Activated CD8-positive, alpha-beta T cell treated with anti-CD3 and anti-CD28 coated beads, Interleukin-2, amount 10 ng/mL, durations not matched to agents 7 days and 5 days (primary cell): Measurements from ENCODE around the gene SYT12. TPM values are rescaled to one million over a fixed set of nuclear protein-coding genes. Genes with fewer than 3 reads are reported as not detected.

Experiments
- ATAC-seq: fragments of 150-1000 bp; cut with Tn5 transposase; one replicate; pipeline ENCODE4 v1.10.0; 2021; ENCODE audit warnings: moderate library complexity
- CTCF ChIA-PET: fragments of 350-600 bp; sonication (Branson Sonifier 250); formaldehyde crosslinking; loops from one replicate; lab custom pipeline; 2021; ENCODE audit warnings: antibody characterized with exemption; lab: Charles Lee
- POLR2A ChIA-PET: fragments of 350-600 bp; sonication (Branson Sonifier 250); formaldehyde crosslinking; loops from one replicate; lab custom pipeline; 2021; ENCODE audit warnings: antibody characterized with exemption; lab: Charles Lee
- DNase-seq: peaks from one replicate; pipeline ENCODE4 v3.0.0-alpha.2; 2020
- H3K27ac Mint-ChIP-seq: one replicate; pipeline ENCODE4 v1.8.0; 2021; ENCODE audit warnings: mild to moderate bottlenecking, mixed read lengths
- H3K27me3 Mint-ChIP-seq: one replicate; pipeline ENCODE4 v1.8.0; 2021; ENCODE audit warnings: low read depth, mixed read lengths
- H3K36me3 Mint-ChIP-seq: one replicate; pipeline ENCODE4 v1.8.0; 2021; ENCODE audit warnings: low read depth, mixed read lengths
- H3K4me1 Mint-ChIP-seq: one replicate; pipeline ENCODE4 v1.8.0; 2021; ENCODE audit warnings: low read depth, mixed read lengths
- H3K4me3 Mint-ChIP-seq: one replicate; pipeline ENCODE4 v1.8.0; 2021; ENCODE audit warnings: mild to moderate bottlenecking, mixed read lengths
- H3K9me3 Mint-ChIP-seq: one replicate; pipeline ENCODE4 v1.8.0; 2022; ENCODE audit warnings: mixed read lengths; ENCODE audit not compliant: insufficient read depth
- total RNA-seq, 2 experiments: library from RNA; stranded (reverse); gene quantifications; one replicate each; pipeline ENCODE4 v1.2.3, GENCODE V29; 2021

The SYT12 gene
- total RNA-seq, 2 experiments from 2014 or later = not detected

DNA sequence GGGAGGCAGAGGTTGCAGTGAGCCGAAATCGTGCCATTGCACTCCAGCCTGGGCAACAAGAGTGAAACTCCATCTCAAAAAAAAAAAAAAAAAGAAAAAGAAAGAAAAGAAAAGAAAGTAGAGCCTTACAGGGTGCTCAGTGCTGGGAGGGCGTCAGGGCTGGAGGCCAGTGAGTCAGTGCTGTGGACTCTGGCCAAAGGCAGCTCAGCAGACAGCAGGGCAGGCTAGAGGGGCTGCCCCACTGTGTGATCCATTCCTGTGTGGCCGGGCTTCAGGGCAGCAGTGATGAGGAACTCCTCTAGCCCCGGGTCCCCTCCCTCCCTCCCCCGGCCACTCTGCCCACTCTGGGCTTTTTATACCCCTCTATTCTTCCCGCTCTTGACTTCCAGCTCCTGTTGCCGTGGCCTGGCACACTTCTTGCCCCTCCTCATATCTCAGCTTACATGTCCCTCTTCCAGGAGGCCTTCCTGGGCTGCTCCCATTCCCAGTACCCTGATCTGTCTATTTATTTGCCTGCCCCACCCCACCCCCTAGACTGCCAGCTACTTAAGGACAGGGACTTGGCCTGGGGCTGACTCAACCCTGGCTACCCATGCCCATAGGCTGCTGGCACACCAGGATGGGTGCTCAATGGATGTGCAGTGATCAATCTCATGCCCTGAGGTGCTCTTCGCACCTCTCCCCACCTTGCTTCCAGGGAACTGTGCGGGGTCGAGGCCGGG lies 10.1 kb downstream of the SYT12 start:
- POLR2A ChIA-PET = no interaction called here
- no peaks in the 10 kb centered on the region for H3K36me3 Mint-ChIP-seq
- DNase-seq (no peak), ATAC-seq (no peak)
- no peaks in the 10 kb centered on the region for H3K4me1 Mint-ChIP-seq
- no peaks in the 10 kb centered on the region for H3K9me3 Mint-ChIP-seq
- no peak overlapping the region for H3K27ac Mint-ChIP-seq
- H3K4me3 Mint-ChIP-seq = no peak overlapping the region
- CTCF ChIA-PET = no interaction called here
- H3K27me3 Mint-ChIP-seq = peaks cover 20% of the 10 kb centered on the region

DNA sequence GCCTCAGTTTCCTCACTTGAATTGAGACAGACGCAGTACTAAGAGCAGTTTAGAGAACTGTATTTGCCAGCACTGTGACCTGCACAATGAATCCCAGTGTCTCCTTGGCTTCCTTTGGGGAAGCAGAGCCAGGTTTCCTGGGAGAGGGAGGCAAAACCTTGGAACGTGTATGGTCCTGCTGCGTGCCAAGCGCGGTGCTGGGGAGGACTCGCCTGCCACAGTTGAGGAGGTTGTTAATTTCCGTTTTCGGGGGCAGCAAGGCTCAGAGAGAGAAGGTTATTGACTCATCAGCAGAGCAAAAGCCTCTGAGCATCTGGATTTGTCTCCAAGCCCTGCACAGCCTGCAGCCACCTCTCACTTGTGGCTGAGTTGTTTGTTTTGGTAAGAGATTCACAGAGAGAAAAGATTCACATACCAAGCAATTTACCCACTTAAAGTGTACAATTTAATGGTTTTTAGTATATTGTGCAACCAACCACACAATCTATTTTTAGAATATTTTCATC lies 10.8 kb downstream of the SYT12 start:
- ChIA-PET POLR2A (no interaction called here), CTCF (no interaction called here)
- Mint-ChIP-seq H3K36me3 (no peaks in the 10 kb centered on the region), H3K27ac (no peak overlapping the region), H3K4me3 (no peak overlapping the region), H3K4me1 (no peaks in the 10 kb centered on the region), H3K27me3 (peaks cover 17% of the 10 kb centered on the region), H3K9me3 (no peaks in the 10 kb centered on the region)
- ATAC-seq (no peak), DNase-seq (no peak)

DNA sequence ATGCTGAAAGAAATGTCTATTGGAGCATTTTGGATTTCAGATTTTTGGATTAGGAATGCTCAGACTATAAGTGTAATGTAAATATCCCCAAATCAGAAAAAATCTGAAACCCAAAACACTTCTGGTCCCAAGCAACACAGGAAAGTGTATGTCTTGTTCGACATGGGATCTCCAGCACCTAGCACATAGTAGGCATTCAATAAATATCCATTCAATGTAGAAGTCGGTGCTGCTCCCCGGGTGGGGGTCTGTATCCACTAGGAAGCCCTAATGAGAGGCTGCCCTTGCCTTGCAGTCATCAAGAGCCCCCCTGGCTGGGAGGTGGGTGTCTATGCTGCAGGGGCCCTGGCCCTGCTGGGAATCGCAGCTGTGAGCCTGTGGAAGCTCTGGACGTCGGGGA lies 11.4 kb downstream of the SYT12 start:
- H3K36me3 Mint-ChIP-seq = no peaks in the 10 kb centered on the region
- DNase-seq = no peak
- no peak overlapping the region for H3K27ac Mint-ChIP-seq
- H3K4me3 Mint-ChIP-seq = no peak overlapping the region
- ATAC-seq = no peak
- POLR2A ChIA-PET = no interaction called here
- no peaks in the 10 kb centered on the region for H3K9me3 Mint-ChIP-seq
- peaks cover 13% of the 10 kb centered on the region for H3K27me3 Mint-ChIP-seq
- CTCF ChIA-PET = no interaction called here
- no peaks in the 10 kb centered on the region for H3K4me1 Mint-ChIP-seq

DNA sequence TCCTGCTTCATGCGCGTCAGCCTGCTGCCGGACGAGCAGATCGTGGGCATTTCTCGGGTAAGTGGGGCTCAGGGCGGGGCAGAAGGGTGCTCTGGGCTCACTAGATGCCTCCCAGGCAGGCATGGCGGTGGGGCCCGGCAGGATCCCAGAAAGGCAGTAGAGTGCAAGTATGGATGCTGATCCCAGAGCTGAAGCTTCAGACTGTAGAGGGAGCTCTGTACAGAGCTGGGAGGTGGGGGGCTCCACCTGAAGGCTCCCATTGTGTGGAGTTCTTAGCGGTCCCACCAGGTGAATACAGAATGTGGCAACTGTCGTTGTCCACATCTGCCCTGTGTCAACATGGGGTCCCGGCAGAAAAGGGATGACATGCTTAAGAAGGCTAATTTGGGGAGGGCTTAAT lies 17.2 kb downstream of the SYT12 start:
- POLR2A ChIA-PET = no interaction called here
- CTCF ChIA-PET = no interaction called here
- no peak overlapping the region for H3K27ac Mint-ChIP-seq
- H3K36me3 Mint-ChIP-seq = no peaks in the 10 kb centered on the region
- no peak overlapping the region for H3K4me3 Mint-ChIP-seq
- DNase-seq = no peak
- peaks cover 8% of the 10 kb centered on the region for H3K27me3 Mint-ChIP-seq
- H3K9me3 Mint-ChIP-seq = no peaks in the 10 kb centered on the region
- no peaks in the 10 kb centered on the region for H3K4me1 Mint-ChIP-seq
- ATAC-seq = no peak

DNA sequence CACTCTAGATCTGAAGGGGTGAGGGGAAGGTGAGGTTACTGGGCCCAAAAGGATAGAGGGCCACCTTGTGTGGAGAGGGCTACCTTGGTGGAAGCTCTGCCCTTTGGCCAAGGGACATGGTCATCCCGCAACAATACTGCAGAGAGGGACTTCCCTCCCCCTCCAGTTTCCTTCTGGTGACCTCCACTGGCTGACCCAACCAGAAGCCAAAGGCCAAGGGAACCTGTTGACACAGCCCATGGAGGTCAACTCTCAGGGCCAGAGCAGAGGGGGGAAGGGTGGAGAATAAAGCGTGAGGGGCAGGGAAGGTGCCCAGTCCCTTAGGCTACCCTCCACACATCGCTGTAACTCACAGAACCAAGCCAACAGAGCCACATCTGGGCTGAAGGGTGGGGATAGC lies 18.7 kb downstream of the SYT12 start:
- no peak for DNase-seq
- Mint-ChIP-seq H3K27ac (no peak overlapping the region), H3K4me1 (no peaks in the 10 kb centered on the region), H3K9me3 (no peaks in the 10 kb centered on the region), H3K4me3 (no peak overlapping the region), H3K36me3 (no peaks in the 10 kb centered on the region), H3K27me3 (peaks cover 8% of the 10 kb centered on the region)
- no peak for ATAC-seq
- CTCF ChIA-PET = no interaction called here
- POLR2A ChIA-PET = no interaction called here

DNA sequence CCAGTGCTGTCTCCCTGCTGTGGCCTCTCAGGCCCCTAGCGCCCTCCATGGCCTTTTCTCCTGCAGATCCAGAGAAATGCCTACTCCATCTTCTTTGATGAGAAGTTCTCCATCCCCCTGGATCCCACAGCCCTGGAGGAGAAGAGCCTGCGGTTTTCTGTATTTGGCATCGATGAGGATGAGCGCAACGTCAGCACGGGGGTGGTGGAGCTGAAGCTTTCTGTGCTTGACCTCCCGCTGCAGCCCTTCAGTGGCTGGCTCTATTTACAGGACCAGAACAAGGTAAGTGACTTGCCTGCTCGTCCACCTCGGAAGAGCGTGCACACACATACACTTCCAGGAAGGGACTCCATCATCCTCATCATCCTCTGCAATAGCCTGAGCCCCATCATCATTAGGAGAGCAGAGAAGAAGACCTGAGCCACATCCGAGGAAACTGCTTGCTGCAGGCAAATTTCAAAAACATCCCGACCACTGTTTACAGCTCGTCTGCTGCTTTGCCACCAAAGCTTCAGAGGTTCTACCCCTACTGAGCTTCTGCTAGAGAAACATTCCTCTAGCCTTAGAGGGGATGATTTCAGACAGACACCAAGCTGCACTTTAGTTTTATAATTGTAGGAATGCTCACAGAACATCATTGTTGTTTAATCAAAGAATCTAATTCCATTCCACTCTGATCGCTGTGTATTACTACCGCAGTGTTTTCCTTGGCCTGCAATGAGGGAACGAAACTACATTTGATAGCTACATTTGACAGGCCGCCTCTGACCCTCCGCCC lies 20.8 kb downstream of the SYT12 start:
- no peak for DNase-seq
- no peaks in the 10 kb centered on the region for H3K36me3 Mint-ChIP-seq
- no peak overlapping the region for H3K4me3 Mint-ChIP-seq

DNA sequence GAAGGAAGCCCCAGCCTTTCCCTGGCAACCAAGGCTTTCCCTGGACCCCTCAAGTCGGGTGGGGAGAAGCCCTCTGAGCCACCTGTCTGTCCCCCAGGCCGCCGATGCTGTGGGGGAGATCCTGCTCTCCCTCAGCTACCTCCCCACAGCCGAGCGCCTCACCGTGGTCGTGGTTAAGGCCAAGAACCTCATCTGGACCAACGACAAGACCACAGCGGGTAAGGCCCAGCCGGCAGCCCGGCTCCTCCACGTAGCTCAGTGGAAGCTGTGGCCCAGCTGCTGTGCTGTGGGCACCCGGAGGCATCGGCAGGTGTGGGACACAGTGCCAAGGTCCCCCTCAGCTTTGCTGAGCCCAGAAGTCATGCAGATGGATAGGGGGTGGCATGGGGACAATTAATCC lies 21.6 kb downstream of the SYT12 start:
- ChIA-PET POLR2A (no interaction called here), CTCF (interaction anchor here (1.4 kb wide), 1 partner anchor 9 kb away, joined by 3 read pairs; no protein-coding TSS in a partner anchor)
- DNase-seq (no peak), ATAC-seq (no peak)
- peaks cover 7% of the 10 kb centered on the region for H3K27me3 Mint-ChIP-seq
- no peaks in the 10 kb centered on the region for H3K36me3 Mint-ChIP-seq
- H3K4me1 Mint-ChIP-seq = no peaks in the 10 kb centered on the region
- no peak overlapping the region for H3K27ac Mint-ChIP-seq
- H3K9me3 Mint-ChIP-seq = no peaks in the 10 kb centered on the region
- H3K4me3 Mint-ChIP-seq = no peak overlapping the region

More for the DNA sequence above, 20.8 kb downstream of the SYT12 start:
- Mint-ChIP-seq H3K27me3 (peaks cover 7% of the 10 kb centered on the region), H3K4me1 (no peaks in the 10 kb centered on the region), H3K9me3 (no peaks in the 10 kb centered on the region), H3K27ac (no peak overlapping the region)
- CTCF ChIA-PET = interaction anchor here (1.4 kb wide), 1 partner anchor 10 kb away, joined by 3 read pairs; no protein-coding TSS in a partner anchor
- POLR2A ChIA-PET = no interaction called here
- no peak for ATAC-seq

DNA sequence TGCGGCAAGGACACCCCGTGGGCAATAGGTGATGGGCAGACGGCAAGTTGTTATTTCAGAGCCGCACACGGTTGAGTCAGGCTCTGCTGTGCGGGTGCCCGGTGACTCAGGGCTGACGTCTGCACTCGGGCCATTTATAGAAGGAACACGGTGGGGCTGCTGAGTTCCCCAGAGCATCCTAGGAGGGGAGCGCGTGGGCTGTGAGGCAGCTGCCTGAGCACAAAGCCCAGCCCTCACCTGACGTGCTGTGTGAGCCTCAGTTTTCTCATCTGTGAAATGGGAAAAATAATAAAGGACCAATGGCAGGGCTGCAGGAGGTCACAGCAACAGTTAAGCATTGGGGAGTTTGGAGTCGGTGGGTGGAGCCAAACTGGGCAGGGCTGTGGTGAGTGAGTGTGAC lies 22.4 kb downstream of the SYT12 start:
- H3K4me1 Mint-ChIP-seq = no peaks in the 10 kb centered on the region
- POLR2A ChIA-PET = no interaction called here
- CTCF ChIA-PET = interaction anchor here (1.4 kb wide), 1 partner anchor 9 kb away, joined by 3 read pairs; no protein-coding TSS in a partner anchor
- no peak for DNase-seq
- no peaks in the 10 kb centered on the region for H3K9me3 Mint-ChIP-seq
- H3K36me3 Mint-ChIP-seq = no peaks in the 10 kb centered on the region
- H3K4me3 Mint-ChIP-seq = no peak overlapping the region
- ATAC-seq = no peak
- H3K27me3 Mint-ChIP-seq = peaks cover 7% of the 10 kb centered on the region
- no peak overlapping the region for H3K27ac Mint-ChIP-seq

DNA sequence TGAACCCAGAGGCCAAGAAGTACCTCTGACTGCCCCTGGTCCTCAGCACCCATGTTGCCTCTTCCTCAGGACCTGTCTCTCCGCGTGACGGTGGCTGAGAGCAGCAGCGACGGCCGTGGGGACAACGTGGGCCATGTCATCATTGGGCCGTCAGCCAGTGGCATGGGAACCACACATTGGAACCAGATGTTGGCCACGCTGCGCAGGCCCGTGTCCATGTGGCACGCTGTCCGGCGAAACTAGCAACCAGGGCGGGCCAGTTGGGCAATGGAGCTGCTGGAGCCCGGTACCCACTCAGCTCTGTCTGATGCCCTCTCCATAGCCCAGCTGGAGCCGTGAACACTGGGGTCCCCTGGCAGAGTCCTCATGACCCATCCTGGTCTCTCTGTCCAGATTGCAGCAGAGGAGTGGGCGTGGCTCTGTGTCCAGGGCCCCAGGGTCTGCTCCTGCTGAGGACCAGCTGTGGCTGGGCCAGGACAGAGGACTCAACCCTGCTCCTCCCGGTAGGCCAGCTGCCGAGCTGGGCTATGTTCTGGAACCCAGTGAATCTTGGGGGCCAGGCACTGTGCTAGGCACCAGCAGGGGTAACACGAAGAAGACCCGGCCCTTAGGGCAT lies 25.7 kb downstream of the SYT12 start:
- Mint-ChIP-seq H3K27me3 (peaks cover 4% of the 10 kb centered on the region), H3K9me3 (no peaks in the 10 kb centered on the region), H3K27ac (no peak overlapping the region), H3K4me1 (no peaks in the 10 kb centered on the region), H3K36me3 (no peaks in the 10 kb centered on the region), H3K4me3 (no peak overlapping the region)
- POLR2A ChIA-PET = no interaction called here
- CTCF ChIA-PET = interaction anchor here (0.6 kb wide), 1 partner anchor 10 kb away, joined by 3 read pairs; no protein-coding TSS in a partner anchor
- no peak for ATAC-seq
- no peak for DNase-seq

DNA sequence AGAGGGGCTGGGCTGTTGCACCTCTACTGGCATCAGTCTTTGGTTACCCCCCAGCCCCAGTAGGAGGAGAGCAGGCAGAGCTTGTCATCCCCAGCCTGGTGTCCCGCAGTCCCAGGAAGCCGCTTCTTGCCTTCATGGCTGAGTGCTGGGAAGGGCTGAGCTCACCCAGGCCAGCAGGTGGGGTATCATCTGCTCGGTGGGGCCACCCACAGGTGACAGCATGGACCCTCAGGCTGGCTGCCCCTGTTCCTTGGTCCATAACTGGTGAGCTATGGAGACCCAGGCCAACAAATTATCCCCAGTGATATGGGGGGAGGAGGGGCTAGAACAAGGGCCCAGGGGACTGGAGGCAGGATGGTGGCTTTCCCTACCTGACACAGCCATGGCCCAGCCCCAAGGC lies 27.2 kb downstream of the SYT12 start:
- peaks cover 2% of the 10 kb centered on the region for H3K27me3 Mint-ChIP-seq
- POLR2A ChIA-PET = no interaction called here
- ATAC-seq (no peak), DNase-seq (no peak)
- H3K36me3 Mint-ChIP-seq = no peaks in the 10 kb centered on the region
- H3K4me1 Mint-ChIP-seq = no peaks in the 10 kb centered on the region
- no peak overlapping the region for H3K27ac Mint-ChIP-seq
- H3K9me3 Mint-ChIP-seq = no peaks in the 10 kb centered on the region
- H3K4me3 Mint-ChIP-seq = no peak overlapping the region
- CTCF ChIA-PET = no interaction called here

DNA sequence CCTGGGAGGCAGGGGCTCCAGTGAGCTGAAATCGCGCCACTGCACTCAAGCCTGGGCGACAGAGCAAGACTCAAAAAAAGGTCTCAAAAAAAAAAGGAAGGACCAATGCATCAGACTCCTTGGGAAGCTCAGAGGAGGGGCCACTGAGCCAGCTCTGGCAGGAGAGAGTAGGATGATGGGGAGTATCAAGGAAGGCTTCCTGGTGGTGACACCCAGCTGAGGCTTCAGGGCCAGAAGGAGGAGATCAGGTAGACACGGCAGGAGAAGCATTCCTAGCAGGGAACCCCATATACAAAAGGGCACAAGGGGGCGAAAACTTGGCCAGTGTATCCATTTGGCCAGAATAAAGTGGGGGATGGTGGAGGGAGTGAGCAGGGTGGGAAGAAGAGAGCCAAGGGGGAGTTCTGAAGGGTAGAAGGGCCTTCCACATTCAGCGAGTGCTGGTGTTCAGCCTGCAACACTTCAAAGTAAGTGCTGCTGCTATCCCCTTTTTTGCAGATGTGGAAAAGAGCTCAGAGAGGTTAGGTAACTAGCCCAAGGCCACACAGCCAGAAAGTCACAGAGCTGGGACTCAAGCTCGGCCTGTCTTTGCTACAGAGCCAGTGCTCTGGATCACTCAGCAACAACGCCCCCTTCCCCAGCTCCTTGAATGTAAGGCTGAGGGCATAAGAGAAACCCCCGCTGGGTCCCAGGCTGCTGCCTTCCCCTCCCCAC lies 28.4 kb downstream of the SYT12 start:
- no peaks in the 10 kb centered on the region for H3K9me3 Mint-ChIP-seq
- no peak for DNase-seq
- peaks cover 2% of the 10 kb centered on the region for H3K27me3 Mint-ChIP-seq
- ChIA-PET POLR2A (no interaction called here), CTCF (interaction anchor here (3.6 kb wide), 1 partner anchor 20 kb away, joined by 15 read pairs; no protein-coding TSS in a partner anchor)
- ATAC-seq = no peak
- H3K27ac Mint-ChIP-seq = no peak overlapping the region
- no peaks in the 10 kb centered on the region for H3K36me3 Mint-ChIP-seq
- H3K4me1 Mint-ChIP-seq = peaks cover 4% of the 10 kb centered on the region
- no peak overlapping the region for H3K4me3 Mint-ChIP-seq
